HG03159 (cell line): ENCODE measurements around the gene CXorf58.
"Not testable (repeated sequence)": the region's sequence is repeated elsewhere in the genome, so short reads cannot be mapped to it uniquely, and the experiment has no call there.

ENCODE experiments used
- ATAC-seq: cut with Tn5 transposase; IDR thresholded peaks from one replicate; pipeline ENCODE4 v1.9.1; 2021; ENCODE audit warnings: mild to moderate bottlenecking, moderate library complexity; ENCODE audit not compliant: unreplicated experiment

Gene CXorf58, protein sequence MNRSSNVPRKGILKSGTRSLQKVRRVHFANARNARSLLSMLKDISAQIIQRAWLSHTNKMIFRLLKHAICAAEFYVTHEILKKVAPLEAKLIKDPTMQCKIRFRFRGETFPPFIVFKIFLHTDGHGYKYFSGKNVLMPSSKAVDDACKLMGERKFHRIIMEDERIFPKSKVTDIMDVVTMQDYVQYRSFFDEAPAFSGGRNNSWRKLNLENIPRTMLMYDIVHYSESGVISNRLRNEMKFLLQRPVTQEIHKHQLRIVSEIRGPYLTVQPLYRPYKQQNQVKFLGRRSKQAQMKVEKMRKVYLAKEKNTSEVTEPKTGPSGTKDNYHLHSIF

DNA sequence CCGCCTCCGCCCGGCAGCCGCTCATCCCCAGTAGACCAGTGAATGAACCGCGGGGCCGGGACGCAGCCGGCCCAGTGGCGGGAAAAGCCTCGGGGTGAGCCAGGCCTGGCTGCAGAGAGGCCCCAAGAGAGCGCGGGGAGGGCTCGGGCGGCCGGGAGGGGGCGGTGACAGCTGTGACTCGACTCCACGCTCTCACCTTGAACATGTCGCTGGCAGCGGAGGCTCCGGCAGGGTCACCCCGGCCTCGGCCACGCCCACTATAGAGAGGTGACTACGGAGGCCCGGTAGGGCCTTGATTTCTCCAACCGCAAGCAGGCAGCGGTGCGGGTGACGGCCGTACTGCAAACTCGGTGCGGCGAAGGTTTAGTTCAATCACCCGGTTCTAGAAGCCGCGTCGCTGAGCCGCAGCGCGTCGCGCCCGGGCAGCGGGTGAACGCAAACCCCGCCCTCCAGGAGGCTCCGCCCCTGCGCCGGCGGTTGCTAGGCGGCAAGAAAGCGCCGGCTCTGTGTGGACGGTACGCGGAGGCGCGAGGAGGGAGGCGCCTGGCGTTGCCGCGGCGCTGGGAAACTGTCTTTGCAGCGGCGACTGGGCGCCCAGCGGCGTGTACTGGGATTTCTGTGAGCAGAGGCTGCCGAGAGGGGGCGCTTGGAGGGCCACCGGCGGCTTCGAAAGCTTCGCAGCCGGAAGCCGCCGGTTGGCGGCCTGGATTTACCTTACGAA is at the start of gene CXorf58, which contains the start of gene APOO:
Gene CXorf58 (plus strand): TSS at position 509 of the 721 bp plus-strand sequence. CDS start 2,297 bp downstream, outside the sequence.
Gene APOO (minus strand): TSS at position 441 of the 721 bp plus-strand sequence. CDS start 236 bp downstream, at position 205.
- ATAC-seq = peak; percentile 88

DNA sequence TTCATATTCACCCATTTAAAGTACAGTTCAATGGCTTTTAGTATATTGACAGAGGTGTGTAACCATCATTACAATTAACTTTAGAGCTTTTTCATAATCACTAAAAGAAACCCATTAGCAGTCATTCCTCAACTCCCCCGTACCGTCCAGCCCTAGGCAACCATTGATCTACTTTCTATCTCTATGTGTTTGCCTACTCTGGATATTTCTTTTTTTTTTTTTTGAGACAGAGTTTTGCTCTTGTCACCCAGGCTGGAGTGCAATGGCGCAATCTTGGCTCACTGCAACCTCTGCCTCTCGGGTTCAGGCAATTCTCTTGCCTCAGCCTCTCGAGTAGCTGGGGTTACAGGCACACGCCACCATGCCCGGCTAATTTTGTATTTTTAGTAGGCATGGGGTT is 48.6 kb upstream of the CXorf58 start:
- not testable (repeated sequence) for ATAC-seq

DNA sequence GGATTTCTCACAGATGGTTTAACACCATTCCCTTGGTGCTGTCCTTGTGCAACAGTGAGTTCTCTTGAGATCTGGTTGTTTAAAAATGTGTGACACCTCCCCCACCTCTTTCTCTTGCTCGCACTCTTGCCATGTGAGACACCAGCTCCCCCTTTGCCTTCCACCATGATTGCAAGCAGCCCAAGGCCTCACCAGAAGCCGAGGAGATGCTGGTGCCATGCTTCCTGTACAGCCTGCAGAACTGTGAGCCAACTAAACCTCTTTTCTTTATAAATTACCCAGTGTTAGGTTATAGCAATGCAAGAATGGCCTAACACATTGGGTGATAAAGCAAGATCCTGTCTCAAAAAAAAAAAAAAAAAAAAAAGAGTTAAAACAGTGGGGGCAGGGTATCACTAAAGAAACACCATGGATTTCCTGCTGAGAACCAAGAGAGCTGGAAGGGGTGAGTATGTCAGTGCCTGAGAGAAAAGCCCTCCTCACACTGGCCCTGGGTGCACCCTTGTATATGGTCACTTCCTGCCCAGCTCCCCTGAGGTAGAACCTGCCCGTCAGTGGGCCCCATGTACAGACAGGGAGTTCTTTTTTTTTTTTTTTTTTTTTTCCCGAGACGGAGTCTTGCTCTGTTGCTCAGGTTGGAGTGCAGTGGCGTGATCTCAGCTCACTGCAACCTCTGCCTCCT is 46.5 kb upstream of the CXorf58 start:
- no peak for ATAC-seq

DNA sequence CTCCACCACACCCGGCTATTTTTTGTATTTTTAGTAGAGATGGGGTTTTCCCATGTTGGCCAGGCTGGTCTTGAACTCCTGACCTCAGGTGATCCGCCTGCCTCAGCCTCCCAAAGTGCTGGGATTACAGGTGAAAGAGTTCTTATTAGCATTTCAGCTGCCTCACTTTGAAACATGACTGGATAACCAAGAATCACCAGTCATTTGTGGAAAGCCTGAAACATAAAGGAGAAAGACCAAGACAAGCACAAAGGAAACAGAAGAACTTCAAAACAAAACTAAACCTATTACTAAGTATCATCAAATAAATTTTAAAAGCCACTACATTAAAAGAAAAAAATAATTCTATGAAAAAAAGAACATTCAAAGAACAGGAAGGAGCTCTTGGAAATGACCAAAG is 45.9 kb upstream of the CXorf58 start:
- ATAC-seq = not testable (repeated sequence)

DNA sequence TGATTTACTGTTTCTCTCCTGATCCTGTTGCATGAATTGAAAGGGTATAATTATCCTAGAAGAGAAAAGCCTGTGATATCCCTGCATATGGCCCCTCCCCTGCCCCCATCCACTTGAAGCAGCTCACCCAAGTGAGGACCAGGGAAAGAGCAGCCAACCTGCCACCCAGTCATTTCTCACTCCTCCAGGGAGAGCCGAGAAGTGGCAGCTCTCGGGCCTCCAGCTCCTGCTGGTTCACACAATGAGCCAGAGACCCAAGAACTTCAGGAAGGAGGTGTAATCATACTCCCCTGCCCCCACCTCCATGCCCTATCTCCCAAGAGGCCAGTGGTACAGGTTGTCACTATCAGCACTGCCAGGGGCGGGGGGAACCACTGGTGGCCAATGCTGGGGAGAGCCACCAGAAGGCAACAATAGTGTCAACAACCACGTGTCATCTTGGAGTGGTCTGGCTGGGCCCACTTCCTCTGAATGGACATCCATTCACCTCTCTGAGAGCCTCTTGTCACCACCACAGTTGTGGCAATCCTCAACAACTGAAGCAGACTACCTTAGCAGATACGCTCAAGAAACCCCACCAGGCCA is 43.0 kb upstream of the CXorf58 start:
- ATAC-seq = no peak

DNA sequence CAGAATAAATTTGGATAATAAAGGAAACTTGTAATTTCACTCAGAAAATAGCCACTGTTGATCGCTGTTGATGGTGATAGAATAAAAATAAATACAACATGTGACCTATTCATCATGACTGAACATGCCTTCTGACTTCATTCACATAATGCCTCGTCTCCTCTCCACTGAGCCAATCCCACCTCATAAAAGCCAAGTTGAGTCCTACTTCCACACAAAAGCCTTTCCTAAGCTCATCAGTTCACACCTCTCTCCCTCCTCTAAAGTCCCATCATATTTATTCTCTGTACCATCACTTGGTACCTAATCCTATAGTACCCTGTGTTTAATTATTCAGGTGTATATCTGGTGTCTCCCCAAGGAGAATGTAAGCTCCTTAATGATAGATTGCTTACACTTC is 37.8 kb upstream of the CXorf58 start:
- ATAC-seq = no peak

DNA sequence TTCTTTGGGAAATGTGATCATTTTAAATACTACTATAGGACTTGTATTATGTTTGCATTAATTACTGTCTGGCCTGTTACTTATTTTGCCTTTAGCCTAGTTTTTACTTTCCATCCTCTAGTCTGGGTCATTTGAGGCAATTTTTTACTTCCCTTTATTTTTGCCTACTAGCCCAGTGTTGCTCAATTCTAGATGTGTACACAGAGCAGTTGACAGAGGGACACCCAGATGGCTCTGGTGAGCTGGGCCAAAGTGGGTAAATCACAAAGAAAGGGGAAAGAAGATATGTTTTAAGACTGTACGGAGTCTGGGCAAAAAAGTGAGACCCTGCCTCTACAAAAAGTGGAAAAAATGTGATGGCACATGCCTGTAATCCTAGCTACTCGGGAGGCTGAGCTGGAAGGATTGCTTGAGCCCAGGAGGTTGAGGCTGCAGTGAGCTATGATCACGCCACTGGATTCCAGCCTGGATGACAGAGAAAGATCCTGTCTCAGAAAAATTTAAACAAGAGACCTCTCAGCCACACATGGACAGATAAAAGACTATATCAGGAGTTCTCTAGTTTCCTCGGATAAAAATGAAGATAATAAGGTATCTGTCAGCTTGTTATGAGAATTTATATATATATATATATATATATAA is 35.8 kb upstream of the CXorf58 start:
- no peak for ATAC-seq

DNA sequence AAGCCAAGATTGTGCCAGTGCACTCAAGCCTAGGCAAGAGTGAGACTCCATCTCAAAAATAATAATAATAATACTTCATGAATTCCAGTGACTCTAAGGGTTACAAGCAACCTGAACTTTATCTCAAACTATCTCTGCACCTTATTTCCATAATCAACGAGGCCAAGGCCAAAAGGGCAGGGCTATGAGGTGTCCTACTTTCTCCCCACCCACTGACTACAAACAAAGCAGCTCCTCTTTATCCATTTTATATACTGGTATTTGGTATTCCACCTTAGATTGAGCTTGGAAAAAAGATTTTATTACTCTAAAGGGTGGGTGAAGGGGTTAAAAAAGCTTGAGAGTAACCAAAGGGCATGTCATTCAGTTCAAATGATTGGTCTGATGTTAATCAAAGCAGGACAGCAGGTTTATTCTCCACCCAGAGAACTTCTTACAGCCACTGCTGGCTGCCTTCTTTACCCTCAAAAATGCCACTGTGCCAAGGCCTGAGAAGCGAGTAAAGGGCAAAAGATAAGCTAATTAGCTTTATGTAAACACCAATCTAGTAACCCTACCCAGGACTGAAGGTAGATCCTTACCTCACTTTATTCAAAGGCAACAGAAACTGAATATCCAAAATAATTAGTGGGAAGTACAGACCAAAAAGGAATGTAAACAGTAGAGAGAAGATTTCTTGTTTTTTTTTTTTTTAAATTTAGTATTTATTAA is 28.3 kb upstream of the CXorf58 start:
- no peak for ATAC-seq

DNA sequence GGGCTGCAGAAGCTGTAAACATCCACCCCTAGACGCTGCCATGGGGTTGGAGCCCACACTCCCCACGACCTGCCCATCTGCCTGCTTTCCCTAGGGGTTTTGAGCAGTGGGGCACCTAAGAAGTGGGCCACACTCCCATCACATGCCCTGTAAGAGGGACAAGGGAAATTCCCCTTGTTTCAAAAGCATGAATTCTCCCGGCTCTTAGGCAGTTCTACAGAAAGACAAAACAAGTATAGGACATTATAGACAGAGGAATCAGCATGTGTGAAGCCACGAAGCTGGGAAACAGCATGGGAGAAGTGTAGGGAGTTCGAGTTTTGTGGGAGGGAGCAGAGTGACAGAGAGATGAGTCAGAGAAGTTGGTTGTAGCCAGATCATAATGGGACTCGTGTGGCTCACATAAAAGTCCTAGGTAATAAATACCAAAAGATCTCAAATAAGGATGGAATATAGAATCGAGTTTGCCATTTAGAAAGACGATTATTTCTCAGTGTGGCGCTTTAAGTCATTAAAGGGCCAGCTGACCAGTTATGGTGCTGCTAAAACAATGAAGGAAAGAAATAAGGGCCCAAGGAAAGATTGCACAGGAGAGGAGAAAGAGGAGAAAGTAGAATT is 24.0 kb upstream of the CXorf58 start:
- ATAC-seq = no peak

DNA sequence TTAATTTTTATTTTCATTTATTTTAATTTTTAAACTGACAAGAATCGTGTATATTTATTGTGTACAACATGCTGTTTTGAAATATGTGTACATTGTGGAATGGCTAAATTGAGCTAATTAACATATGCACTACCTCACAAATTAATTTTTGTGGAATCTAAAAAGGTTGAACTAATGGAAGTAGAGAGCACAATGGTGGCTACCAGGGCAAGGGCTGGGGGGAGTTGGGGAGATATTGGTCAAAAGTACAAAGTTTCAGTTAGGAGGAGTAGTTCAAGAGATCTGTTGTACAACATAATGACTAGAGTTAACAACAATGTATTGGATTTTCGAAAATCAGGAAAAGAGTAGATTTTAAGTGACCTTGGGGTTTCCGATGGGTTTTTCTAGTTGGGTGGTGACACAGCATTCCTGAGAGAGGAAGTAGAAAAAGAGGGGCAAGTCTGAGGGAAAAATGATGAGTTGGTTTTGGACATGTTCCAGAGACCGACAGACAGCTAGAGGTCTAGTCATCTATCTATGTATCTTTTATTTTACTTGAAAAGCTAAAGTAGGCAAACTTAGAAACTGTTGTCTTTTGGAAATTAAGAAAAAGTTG is 23.3 kb upstream of the CXorf58 start:
- ATAC-seq = no peak

DNA sequence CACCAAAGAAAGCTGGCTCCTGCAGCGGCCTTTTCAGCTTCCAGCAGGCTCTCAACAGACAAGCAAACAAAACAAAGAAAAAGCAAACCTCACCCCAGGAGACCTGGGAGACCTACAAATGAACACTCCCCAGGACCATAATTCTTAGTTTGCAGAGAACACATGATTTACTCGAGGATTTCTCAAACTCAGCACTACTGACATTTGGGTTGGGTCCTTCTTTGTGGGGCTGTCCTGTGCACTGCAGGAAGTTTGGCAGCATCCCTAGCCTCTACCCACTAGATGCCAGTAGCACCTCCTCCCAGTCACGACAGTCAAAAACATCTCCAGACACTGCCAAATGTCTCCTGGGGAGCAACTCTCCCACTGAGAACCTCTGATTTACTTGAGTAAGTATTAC is 22.0 kb upstream of the CXorf58 start:
- ATAC-seq = no peak

DNA sequence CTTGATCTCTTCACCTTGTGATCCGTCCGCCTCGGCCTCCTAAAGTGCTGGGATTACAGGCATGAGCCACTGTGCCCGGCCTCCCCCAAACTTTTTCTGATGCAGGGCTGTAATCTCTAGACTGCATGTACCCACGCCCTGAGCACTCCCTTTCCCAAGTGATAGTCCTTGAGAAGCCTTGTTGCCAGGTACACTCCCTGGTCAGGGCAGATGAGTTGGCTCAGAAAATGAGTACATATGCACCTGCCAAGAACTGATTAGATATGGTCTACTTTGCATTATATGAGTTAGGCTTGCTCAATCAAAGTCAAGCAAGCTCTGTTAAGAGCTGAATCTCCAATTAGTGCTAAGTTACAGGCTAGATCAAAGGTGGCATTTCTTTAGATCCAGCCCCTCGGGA is 20.4 kb upstream of the CXorf58 start:
- no peak for ATAC-seq

DNA sequence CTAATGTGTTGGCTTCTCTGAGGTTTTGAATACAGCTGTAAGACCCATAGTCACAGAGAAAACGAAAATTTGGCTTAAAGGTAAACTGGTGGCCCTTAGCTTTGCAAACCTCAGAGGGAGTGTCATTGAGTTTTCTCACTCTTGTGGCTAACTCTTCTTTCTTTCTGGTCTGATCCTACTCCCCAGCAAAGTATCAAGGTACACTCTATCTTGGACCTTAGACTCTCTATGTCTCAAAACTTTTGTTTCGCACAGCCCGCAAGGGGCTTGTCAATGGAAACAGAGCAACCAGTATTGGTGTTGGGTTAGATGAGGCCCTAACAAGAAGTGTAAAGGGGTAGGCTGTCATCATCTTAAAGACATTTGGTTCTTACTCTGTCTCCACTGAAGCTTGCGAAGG is 19.9 kb upstream of the CXorf58 start:
- ATAC-seq = no peak

DNA sequence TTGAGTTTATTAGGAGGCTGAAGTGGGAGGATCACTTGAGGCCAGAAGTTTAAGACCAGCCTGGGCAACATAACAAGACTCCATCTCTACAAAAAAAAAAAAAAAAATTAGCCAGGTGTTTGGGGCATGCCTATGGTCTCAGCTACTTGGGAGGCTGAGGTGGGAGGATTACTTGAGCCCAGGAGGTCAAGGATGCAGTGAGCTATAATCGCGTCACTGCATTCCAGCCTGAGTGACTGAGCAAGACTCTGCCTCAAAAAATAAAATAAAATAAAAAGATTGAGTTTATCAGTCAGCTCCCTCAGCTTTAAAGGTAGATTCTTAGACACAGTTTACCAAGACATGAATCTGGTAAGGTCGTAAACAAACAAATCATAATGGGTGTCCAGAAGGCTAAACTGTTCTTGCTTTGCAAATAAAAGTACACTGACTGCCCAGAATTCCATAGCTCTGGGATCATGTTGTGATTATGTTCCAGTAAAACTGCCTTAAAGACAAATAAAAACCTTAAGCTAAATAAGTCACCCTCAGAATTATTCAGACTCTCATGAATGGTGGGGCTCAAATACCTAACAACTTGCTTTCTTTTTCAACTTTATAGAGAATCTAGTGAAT is 18.8 kb upstream of the CXorf58 start:
- ATAC-seq = no peak

DNA sequence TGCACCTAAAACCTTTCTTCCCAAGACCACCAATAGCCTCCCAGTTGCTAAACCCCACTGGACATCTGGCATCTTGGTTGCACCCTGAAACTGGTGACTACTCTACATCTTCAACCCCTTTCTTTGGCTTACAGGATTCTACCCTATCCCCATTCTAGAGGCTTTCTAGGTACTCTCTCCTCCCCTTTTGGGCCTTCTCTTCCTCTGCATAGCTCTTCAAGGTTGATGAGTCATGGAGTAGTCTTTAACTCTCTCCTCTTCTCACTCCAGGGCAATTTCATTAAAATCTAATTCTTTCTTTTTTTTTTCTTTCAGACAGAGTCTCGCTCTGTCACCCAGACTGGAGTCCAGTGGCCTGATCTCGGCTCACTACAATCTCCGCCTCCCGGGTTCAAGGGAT is 16.9 kb upstream of the CXorf58 start:
- no peak for ATAC-seq

DNA sequence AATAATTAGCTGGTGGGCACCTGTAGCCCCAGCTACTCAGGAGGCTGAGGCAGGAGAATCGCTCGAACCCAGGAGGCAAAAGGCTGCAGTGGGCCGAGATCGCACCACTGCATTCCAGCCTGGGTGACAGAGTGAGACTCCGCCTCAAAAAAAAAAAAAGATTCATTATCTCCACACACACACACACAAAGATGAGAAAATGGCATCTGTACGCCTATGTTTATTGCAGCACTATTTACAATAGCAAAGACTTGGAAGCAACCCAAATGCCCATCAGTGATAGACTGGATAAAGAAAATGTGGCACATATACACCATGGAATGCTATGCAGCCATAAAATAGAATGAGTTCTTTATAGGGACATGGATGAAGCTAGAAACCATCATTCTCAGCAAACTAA is 12.8 kb upstream of the CXorf58 start:
- not testable (repeated sequence) for ATAC-seq

DNA sequence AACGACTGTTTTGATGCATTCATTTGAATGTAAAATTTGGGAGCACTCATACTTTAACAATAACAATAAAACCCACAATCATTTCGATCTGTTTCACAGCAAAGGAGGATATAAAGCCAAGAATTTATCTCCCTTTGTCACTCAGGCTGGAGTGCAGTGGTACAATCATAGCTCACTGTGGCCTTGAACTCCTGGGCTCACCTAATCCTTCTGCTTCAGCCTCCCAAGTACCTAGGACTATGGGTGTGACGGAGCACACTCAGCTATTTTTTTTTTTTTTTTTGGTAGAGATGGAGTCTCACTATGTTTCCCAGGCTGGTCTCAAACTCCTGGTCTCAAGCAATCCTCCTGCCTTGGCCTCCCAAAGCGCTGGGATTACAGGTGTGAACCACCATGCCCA is 11.3 kb upstream of the CXorf58 start:
- not testable (repeated sequence) for ATAC-seq

DNA sequence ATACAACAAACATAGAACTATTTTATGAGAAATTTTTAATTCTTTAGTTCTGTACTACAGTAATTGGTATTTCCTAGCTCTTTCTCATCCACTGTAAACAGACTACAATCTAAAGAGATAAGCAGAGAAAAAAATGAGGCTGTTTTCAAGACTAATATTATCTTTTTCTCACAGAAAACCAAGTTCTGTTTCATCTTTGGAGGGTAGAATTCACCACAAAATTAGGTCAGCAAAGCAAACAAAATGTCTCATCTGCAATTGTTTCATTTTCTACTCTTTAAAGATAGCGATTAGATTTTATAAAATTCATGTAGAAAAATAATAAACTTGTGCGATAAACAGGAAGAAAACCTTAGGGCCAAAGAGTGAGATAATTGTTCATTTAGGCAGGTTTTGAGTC is 10.8 kb upstream of the CXorf58 start:
- ATAC-seq = no peak

DNA sequence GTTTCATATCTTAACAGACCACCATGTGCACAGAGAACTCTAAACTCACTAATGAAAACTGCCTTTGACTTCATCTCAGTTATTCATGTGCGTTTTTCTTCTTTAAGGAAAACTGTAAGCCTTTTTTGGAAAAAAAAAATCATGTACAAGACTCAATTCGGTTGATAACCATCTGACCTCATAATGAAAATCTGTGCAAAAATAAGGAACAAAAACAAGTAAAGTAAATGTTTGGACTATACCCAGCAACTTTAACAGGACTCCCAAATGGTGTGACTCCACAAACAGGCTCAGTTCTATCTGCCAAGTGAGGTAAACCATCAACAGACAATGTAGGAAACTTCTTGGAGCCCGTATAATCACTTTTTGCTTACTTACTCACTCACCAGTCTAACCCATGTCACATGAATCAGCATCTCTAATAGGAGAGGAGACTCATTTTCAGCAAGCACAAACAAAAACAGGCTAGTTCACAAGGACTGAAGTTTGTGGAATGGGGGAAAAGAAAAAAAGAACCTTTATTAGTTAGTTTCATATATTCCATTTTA is 9.3 kb upstream of the CXorf58 start:
- ATAC-seq = no peak
